GM12878 (cell line): ENCODE data around the gene WASF2.

Source experiments
- CTCF ChIP-seq, 3 experiments: IDR thresholded peaks in 2 of 3; conservative IDR thresholded peaks in 1 of 3; 2 replicates each; pipeline ENCODE4 v1.5.1; 2011; ENCODE audit warnings: low read depth in 3 of 3, low read length in 3 of 3, mild to moderate bottlenecking in 3 of 3, control low read depth in 2 of 3, moderate library complexity in 2 of 3, inconsistent platforms in 1 of 3, mixed read lengths in 1 of 3; ENCODE audit not compliant: control insufficient read depth in 2 of 3, insufficient read depth in 1 of 3; ENCODE audit errors: extremely low read depth in 1 of 3
- TBL1XR1 ChIP-seq: IDR thresholded peaks from 2 replicates; pipeline ENCODE4 v1.6.1; 2012; ENCODE audit warnings: low read depth, low read length, improper control_type of control experiment

GRCh38 chr1:27433706-27434105, 56.3 kb downstream of the WASF2 start:
- TF ChIP-seq CTCF (IDR thresholded peaks at IDR 0.05 in 2 of 3, conservative IDR thresholded peaks at IDR 0.05 in 1 of 3; ENCODE audit: control insufficient read depth in 2 of 3, extremely low read depth in 1 of 3, insufficient read depth in 1 of 3, low read depth in 3 of 3, low read length in 3 of 3) (no peak), TBL1XR1 (no peak)
